K562 (cell line): ENCODE data around the gene NFE2. TPM values are rescaled to one million over a fixed set of nuclear protein-coding genes. Genes with fewer than 3 reads are reported as not detected.

Experiments used
- BHLHE40 ChIP-seq: IDR thresholded peaks from 2 replicates; pipeline ENCODE4 v1.6.1; 2011; ENCODE audit warnings: low read length, improper control_type of control experiment
- FOS ChIP-seq: IDR thresholded peaks from 3 replicates; pipeline ENCODE4 v1.6.1; 2011; ENCODE audit not compliant: insufficient read length; ENCODE audit errors: extremely low read depth
- FOXJ3 ChIP-seq: sonication (generic); formaldehyde crosslinking; IDR thresholded peaks from 2 replicates; pipeline ENCODE4 v1.4.0; 2020; ENCODE audit warnings: mild to moderate bottlenecking, missing genetic modification reagents
- MTA3 ChIP-seq: fragments of 450-650 bp; formaldehyde crosslinking; IDR thresholded peaks from 2 replicates; pipeline ENCODE4 v1.6.1; 2017; ENCODE audit warnings: mild to moderate bottlenecking, borderline replicate concordance
- NBN ChIP-seq: fragments of 450-650 bp; IDR thresholded peaks from 2 replicates; pipeline ENCODE4 v1.6.1; 2016; ENCODE audit warnings: low read depth, mild to moderate bottlenecking
- NR2C1 ChIP-seq, 2 experiments: fragments of 450-650 bp; IDR thresholded peaks; 2 replicates each; pipeline ENCODE4 v1.6.1; 2017; ENCODE audit warnings: mild to moderate bottlenecking in 2 of 2, antibody characterized with exemption in 1 of 2, inconsistent platforms in 1 of 2, missing compliant biosample characterization in 1 of 2, missing genetic modification characterization in 1 of 2
- NR2C2 ChIP-seq, 2 experiments: fragments of 200-800 bp in 1 of 2; sonication (Bioruptor generic) in 1 of 2; sonication (generic) in 1 of 2; formaldehyde crosslinking in 1 of 2; IDR thresholded peaks; 2 replicates each; pipeline versions ENCODE4 v1.6.1 to v1.8.0; 2016 to 2022; ENCODE audit warnings: mild to moderate bottlenecking in 1 of 2, missing compliant biosample characterization in 1 of 2, missing genetic modification characterization in 1 of 2, missing genetic modification reagents in 1 of 2
- RAD21 ChIP-seq, 2 experiments: fragments of 250-450 bp in 1 of 2; fragments of 450-650 bp in 1 of 2; sonication (Bioruptor Pico) in 1 of 2; formaldehyde crosslinking in 1 of 2; IDR thresholded peaks in 1 of 2; conservative IDR thresholded peaks in 1 of 2; 2 replicates each; pipeline versions ENCODE4 v1.4.0 to v1.8.0; 2020 to 2022; ENCODE audit warnings: mild to moderate bottlenecking in 2 of 2, moderate library complexity in 1 of 2
- ZNF133 ChIP-seq: fragments of 250-450 bp; sonication (Bioruptor Pico); IDR thresholded peaks from 2 replicates; pipeline ENCODE4 v1.4.0; 2020; ENCODE audit warnings: mild to moderate bottlenecking
- polyA plus RNA-seq, 8 experiments: library from polyadenylated mRNA; depleted of rRNA in 4 of 8; stranded (reverse) in 5 of 8; unstranded in 3 of 8; fragments of >200 nt; fragmentation: Nextera tagmentation in 2 of 8; fragmentation: Illumina TruSeq in 1 of 8; extraction: Ambion mirVana in 2 of 8; extraction: Trizol in 1 of 8; gene quantifications; 2 replicates each; pipeline versions ENCODE4 v1.2.1 to v1.2.3, GENCODE V29; 2011 to 2014; ENCODE audit warnings: inconsistent platforms in 1 of 8, missing spikeins in 1 of 8
- total RNA-seq, 7 experiments: library from RNA; depleted of rRNA in 6 of 7; stranded (reverse); fragments of >200 nt in 6 of 7; fragmentation: Illumina TruSeq in 2 of 7; extraction: Trizol in 2 of 7; gene quantifications; 2 replicates each; pipeline versions ENCODE4 v1.2.1 to v1.2.3, GENCODE V29; 2011 to 2021; ENCODE audit warnings: low replicate concordance in 1 of 7
- TF ChIP-seq, protein P1 (sequence below): fragments of 450-650 bp; formaldehyde crosslinking; IDR thresholded peaks from 2 replicates; pipeline ENCODE4 v1.4.0; 2020; ENCODE audit warnings: mild to moderate bottlenecking, moderate library complexity
- TF ChIP-seq, protein P2 (sequence below): fragments of 450-650 bp; IDR thresholded peaks from 2 replicates; pipeline ENCODE4 v1.6.1; 2017; ENCODE audit warnings: antibody characterized with exemption, mild to moderate bottlenecking

NFE2 gene
- total and polyA plus RNA-seq, 9 of the 15 experiments (the other 6 are each of a cell fraction or from before 2014, with no cell fraction given): 12.3 to 282 (median 208) TPM

GRCh38 chr12:54306925-54307741, 6.3 kb upstream of the NFE2 start (continued):
- TF ChIP-seq, protein P1, sequence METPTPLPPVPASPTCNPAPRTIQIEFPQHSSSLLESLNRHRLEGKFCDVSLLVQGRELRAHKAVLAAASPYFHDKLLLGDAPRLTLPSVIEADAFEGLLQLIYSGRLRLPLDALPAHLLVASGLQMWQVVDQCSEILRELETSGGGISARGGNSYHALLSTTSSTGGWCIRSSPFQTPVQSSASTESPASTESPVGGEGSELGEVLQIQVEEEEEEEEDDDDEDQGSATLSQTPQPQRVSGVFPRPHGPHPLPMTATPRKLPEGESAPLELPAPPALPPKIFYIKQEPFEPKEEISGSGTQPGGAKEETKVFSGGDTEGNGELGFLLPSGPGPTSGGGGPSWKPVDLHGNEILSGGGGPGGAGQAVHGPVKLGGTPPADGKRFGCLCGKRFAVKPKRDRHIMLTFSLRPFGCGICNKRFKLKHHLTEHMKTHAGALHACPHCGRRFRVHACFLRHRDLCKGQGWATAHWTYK (CRISPR knock-in tag): peak; percentile 97
- TF ChIP-seq BHLHE40 (peak; percentile 10; the same call in 1 of the 2 replicates), FOS (no peak), RAD21 (CRISPR knock-in tag; conservative IDR thresholded peaks at IDR 0.05 in 1 of 2, IDR thresholded peaks at IDR 0.05 in 1 of 2) (peak in 1 of 2 experiments; percentile 12; a peak in 1 of 4 replicates), NR2C1 (IDR thresholded peaks at IDR 0.05) (peak; percentile 16; the same call in 1 of the 2 replicates), NR2C1 (tag; IDR thresholded peaks at IDR 0.05) (no peak), NR2C2 (CRISPR knock-in tag; IDR thresholded peaks at IDR 0.05) (no peak), NR2C2 (tag; IDR thresholded peaks at IDR 0.05) (0 out of 2 replicates have a peak, but pooled peaks have one; percentile 30), NBN (peak; percentile 73; the same call in 1 of the 2 replicates), MTA3 (peak; percentile 93), FOXJ3 (no peak), ZNF133 (no peak)
- TF ChIP-seq, protein P2, sequence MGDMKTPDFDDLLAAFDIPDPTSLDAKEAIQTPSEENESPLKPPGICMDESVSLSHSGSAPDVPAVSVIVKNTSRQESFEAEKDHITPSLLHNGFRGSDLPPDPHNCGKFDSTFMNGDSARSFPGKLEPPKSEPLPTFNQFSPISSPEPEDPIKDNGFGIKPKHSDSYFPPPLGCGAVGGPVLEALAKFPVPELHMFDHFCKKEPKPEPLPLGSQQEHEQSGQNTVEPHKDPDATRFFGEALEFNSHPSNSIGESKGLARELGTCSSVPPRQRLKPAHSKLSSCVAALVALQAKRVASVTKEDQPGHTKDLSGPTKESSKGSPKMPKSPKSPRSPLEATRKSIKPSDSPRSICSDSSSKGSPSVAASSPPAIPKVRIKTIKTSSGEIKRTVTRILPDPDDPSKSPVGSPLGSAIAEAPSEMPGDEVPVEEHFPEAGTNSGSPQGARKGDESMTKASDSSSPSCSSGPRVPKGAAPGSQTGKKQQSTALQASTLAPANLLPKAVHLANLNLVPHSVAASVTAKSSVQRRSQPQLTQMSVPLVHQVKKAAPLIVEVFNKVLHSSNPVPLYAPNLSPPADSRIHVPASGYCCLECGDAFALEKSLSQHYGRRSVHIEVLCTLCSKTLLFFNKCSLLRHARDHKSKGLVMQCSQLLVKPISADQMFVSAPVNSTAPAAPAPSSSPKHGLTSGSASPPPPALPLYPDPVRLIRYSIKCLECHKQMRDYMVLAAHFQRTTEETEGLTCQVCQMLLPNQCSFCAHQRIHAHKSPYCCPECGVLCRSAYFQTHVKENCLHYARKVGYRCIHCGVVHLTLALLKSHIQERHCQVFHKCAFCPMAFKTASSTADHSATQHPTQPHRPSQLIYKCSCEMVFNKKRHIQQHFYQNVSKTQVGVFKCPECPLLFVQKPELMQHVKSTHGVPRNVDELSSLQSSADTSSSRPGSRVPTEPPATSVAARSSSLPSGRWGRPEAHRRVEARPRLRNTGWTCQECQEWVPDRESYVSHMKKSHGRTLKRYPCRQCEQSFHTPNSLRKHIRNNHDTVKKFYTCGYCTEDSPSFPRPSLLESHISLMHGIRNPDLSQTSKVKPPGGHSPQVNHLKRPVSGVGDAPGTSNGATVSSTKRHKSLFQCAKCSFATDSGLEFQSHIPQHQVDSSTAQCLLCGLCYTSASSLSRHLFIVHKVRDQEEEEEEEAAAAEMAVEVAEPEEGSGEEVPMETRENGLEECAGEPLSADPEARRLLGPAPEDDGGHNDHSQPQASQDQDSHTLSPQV: peak; percentile 74
